Fibroblast of upper back skin (primary cell): Measurements from ENCODE around the gene OR51V1.
"Not testable (repeated sequence)": the region's sequence is repeated elsewhere in the genome, so short reads cannot be mapped to it uniquely, and the experiment has no call there.

Experiments
- DNase-seq: peaks from one replicate; pipeline ENCODE4 v3.0.0-alpha.2; 2013

OR51V1 gene

GRCh38 chr11:5161045-5161444, 39.4 kb downstream of the OR51V1 start:
- not testable (repeated sequence) for DNase-seq

- DNase-seq, result not testable (repeated sequence)
These were observed 40.3 kb downstream of the OR51V1 start for GRCh38 chr11:5160217-5160616.

- DNase-seq, result no peak
These were observed 40.7 kb downstream of the OR51V1 start for GRCh38 chr11:5159806-5160205.

- DNase-seq, result no peak
These were observed 45.8 kb downstream of the OR51V1 start, which contains the start of gene OR52A1 for GRCh38 chr11:5154657-5155056. Gene OR52A1, minus strand, starts transcription at chr11:5154757. Its CDS starts 2,388 bp downstream, at chr11:5152369.

- DNase-seq, result no peak
These were observed 46.7 kb downstream of the OR51V1 start for GRCh38 chr11:5153574-5154431.

GRCh38 chr11:5151713-5152153, 48.7 kb downstream of the OR51V1 start:
- no peak for DNase-seq
